Glomerular endothelial cell (primary cell): ENCODE measurements around the gene RBM18. TPM values are rescaled to one million over a fixed set of nuclear protein-coding genes. Genes with fewer than 3 reads are reported as not detected.

Experiments
- total RNA-seq: library from RNA; depleted of rRNA; stranded (reverse); fragments of >200 nt; gene quantifications from 2 replicates; pipeline ENCODE4 v1.2.3, GENCODE V29; 2015

The RBM18 gene
- total RNA-seq, 1 donor from 2014 or later, result 16.9 TPM

Other genes starting within 250 kb of the RBM18 start
- 4.6 and 8.2 TPM in 2 replicates for gene TTLL11, start 171.5 kb downstream of the RBM18 start, total RNA-seq
- gene NDUFA8, start 105.1 kb downstream of the RBM18 start, total RNA-seq, result 49.5 and 88.0 TPM in 2 replicates
- 3.6 TPM in 1 of 2 replicates, not detected in the other for gene MORN5, start 104.9 kb downstream of the RBM18 start, total RNA-seq
- 31.7 and 32.0 TPM in 2 replicates for gene LHX6, start 35.9 kb downstream of the RBM18 start, total RNA-seq
- gene MRRF, start within 50 bp of the RBM18 start, total RNA-seq, result 20.2 and 26.7 TPM in 2 replicates
- 1.1 and 4.2 TPM in 2 replicates for gene PTGS1, start 106.2 kb upstream of the RBM18 start, total RNA-seq
- gene OR1J1, start 213.1 kb upstream of the RBM18 start, total RNA-seq, result not detected in 2 replicates
- gene OR1J2, start 246.0 kb upstream of the RBM18 start, total RNA-seq, result not detected in 2 replicates